Stimulated activated CD8-positive, alpha-beta memory T cell treated with anti-CD3 and anti-CD28 coated beads, Interleukin-4, amount 100 ng/mL, for 48 hours (primary cell): Measurements from ENCODE around the gene MKS1.

ENCODE experiments used
- DNase-seq: peaks from one replicate; pipeline ENCODE4 v3.0.0-alpha.2; 2020

The MKS1 gene

DNA sequence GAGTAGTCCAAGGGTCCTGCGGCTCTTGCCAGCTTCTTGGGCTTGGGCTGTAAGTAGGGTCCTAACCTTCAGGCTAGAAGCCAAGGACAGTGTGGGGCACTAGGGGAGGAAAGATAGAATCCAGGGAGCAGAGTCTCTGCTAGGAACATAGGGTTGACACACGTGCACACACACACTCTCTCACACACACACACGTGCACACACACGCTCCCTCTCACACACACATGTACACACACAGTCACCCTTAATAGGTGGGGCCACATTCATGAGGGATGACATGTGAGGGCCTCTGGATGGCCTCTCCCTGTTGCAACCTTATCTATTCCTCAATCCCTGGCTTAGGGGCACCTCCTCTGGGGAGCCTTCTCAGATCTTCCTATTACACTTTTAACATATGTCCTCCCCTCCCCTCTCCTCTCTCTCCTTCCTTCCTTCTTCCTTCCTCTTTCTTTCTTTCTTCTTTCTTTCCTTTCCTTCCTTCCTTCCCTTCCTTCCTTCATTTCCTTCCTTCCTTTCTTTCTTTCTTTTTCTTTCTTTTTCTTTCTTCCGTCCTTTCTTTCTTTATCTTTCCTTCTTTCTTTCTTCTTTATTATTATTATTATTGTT is 23.4 kb downstream of the MKS1 start:
- DNase-seq: no peak

- no peak for DNase-seq
Observed at GRCh38 chr17:58193641-58194255, 25.3 kb downstream of the MKS1 start.

- no peak for DNase-seq
Observed at GRCh38 chr17:58192612-58193011, 26.4 kb downstream of the MKS1 start, which contains the start of gene EPX. TSS of gene EPX (plus strand) at chr17:58192726. CDS start at chr17:58192847, 121 bp downstream.

DNA sequence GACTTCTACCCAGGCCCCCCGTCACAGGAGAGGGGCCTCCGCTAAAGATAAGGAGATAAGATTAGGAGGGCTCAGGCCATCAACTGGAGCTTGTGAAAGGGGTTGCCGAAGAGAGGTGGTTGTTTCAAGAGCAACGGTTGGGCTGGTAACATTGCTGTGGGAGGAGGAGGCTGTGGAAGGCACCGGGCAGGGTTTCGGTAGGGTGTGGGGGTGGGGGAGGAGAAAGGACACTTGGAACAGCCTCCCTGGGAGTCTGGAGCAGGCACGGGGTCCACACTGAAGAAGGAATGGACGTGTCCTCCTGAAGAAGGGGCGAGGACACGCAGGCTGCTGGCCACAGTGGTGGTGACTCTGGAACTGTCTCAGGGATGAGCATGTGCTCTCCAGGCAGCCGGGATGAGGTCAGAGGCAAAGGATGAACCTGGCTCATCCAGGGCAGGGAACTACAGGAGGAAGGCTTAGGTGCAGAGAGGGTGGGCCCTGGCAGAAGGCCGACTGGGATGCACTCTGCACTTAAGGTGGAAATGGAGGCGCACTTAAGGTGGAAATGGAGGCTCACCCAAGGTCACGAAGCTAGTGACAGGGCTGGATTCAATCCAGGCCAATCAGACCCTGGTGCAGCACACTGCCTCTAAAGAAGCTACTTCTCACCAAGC is 27.7 kb downstream of the MKS1 start:
- DNase-seq: no peak

GRCh38 chr17:58189436-58190146 is 29.5 kb downstream of the MKS1 start:
- DNase-seq: no peak

GRCh38 chr17:58187675-58188074 is 31.4 kb downstream of the MKS1 start:
- DNase-seq: no peak

- DNase-seq: no peak
Observed at GRCh38 chr17:58187063-58187462, 32.0 kb downstream of the MKS1 start.

- DNase-seq: no peak
Observed at GRCh38 chr17:58186591-58186990, 32.5 kb downstream of the MKS1 start.

DNA sequence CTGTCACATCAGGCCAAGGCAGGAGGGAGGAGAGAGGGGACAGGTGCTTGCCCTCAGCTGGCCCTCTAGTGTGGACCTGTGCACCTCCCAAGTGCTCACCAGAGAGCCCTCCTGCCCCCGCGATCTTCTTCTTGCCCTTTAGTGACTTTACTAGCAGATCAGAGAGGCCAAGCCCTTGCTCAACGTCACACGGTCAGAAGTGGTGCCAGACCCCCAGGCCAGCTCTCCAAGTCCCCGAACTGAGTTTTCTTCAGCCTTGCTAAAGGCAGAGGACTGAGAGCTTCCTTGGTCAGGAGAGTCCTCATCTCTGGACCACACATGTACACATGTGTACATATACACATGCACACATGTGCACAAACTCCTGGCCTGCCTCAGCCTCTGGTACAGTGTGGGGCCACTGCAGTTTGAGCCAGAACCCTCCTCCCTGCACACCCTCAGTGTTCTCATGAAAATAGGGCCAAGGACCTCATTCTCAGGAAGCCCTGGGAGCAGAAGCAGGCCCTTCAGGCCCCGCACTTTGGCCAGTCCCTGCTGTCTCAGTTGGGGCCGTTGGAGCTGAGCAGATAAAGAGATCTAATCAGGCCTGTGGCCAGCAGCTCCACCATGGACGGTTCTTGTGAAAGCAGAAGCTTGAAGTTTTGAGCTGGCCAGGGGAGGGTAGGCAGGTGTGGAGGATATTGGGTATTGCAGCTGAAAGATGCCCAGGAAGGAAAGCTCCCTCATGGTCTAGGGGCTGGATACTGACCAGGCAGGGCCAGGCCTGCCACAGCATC is 33.9 kb downstream of the MKS1 start:
- no peak for DNase-seq

DNA sequence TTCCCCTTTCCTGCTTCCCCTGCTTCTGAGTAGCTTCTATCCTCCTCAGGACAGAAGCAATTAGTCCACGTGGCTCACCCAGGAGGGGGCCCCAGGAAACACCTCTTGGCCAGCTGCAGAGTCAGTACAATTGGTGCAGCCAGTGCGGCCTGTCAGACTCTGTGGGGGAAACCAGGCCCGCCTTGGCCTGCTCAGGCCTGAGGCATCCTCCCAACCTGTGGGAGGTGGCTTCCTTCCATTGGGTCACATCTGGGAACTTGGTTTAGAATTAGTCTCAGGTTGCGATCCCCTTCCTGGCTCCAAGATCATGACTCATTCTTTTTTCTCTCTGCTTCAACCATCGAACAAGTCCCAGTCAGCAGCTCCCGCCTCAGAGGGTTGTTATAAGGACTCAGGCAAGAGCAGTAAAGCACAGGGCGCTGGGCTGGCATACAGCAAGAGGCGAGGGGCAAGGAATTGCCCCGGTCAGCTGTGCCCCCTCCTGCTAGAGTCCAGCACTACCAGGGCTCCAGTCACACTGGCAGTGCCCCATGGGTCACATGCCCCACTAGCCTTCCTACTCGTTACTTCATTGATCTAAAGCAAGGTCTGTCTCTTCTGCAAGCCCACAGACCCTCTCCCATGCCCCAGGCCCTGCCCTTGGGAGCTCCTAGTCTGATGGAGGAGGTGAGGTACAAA is 34.6 kb downstream of the MKS1 start:
- no peak for DNase-seq

DNA sequence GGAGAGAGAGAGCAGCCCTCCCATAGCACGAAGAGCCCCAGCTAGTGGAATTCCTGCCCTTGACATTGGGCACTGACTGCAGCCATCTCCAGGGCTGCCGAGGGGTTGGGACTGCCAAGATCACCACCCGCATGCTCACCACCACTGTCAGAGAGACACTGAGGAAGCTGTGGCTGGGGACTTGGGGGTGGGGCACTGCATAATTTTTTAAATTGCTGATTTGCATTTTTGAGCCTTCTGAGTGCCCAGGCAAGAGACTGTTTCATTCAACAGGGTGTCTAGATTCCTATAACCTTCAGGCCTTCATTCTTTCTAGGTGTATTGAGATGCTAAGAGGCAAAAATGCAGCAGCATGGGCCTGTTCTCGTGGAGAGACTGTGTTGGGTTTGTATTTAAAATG is 35.5 kb downstream of the MKS1 start:
- DNase-seq: no peak

GRCh38 chr17:58181796-58182195 is 37.3 kb downstream of the MKS1 start:
- no peak for DNase-seq

DNA sequence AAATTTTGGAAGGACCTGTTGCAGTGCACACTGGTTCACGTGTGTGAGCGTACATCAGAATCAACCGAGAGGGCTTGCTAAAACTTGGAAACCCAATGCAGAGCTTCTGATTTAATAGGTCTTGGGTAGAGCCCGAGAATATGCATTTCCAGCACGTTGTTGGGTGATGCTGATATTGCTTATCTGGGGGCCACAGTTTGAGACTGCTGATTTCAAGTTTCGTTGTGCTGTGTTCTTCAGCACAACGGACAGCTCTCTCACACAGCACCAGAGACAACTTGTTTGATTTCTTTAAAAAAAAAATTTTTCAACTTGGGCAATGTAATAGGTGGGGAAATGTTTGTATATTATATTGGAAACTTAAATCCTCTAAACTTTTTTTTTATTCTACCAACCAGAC is 42.9 kb downstream of the MKS1 start:
- DNase-seq: no peak

DNA sequence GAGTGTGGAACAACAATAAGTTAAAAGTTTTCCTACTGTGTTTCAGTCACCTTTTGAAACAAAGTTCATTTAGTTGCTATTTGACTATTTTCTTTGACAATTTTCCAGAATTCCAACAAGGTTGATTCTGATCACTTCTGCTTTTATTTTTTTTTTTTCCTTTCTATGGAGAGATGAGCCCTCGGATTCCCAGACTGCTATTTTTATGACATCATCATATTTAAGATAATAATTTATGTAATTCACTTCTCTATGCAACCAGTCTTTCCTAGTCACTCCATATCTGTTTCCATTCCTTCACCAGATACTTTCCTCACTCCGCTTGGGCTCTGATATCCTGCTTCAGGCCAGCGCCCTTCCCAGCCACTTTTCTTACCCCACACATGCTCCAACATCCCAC is 44.2 kb downstream of the MKS1 start:
- no peak for DNase-seq

GRCh38 chr17:58172369-58173071 is 46.5 kb downstream of the MKS1 start:
- no peak for DNase-seq

DNA sequence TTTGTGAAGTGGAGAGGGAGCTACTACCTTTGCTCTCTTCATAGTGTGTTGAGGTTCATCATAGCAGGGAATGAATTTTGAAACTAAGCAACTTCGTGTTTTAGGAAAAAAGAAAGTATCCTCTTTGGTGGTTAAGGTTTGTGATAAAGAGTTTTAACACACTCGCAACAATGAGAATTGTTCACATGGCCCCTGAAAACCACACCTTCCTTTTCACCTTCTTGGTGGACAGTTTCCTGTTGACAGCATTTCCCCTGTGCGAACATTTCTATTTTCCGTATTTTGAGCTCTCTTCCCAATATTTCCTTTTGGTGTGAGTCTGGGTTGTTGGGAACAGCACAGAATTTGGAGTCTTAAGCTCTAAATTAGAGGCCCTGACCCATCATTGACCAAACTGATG is 48.4 kb downstream of the MKS1 start:
- DNase-seq: no peak

DNA sequence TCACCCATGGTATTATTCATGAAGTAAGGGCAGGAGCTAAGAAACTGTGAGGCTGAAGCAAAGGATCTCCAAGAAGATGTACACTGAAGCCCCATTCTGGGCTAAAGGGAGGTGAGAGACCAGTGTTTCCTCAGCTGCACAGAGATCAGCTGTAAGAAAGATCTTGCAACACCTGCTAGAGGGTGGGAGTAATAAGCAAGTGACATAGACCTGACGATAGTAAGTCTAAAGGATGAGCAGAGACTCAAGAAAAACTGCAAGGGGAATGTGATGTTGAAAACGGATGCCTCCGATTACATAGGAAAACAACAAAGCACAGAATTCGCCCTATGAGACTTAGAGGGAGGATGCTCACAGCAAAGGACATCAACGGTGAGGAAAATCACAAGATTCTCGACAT is 52.4 kb downstream of the MKS1 start, which contains the start of gene OR4D2:
Gene OR4D2, plus strand, starts transcription at position 301 of the 400 bp plus-strand sequence. CDS start 2,674 bp downstream, outside the sequence.
- no peak for DNase-seq

- no peak for DNase-seq
Observed at GRCh38 chr17:58165981-58166380, 53.1 kb downstream of the MKS1 start.

GRCh38 chr17:58161566-58161965 is 57.5 kb downstream of the MKS1 start:
- DNase-seq: no peak

DNA sequence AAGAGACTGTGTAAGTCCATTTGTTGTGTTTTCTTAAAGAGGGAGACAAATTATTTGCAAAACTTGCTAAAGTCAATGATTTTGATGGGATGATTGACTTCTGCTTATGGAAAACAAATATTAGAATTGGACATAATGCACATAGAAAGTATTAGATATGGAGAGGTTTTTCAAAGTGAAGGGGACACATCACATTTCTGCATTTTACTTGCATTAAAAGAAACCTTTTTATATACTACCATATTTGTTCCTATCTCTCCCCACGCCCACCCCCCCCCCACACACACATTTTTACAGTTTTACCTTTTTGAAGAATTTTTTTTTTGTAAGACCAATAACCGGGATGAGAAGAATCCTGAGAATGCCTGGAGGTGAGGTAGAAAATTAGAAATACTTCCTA is 60.9 kb downstream of the MKS1 start:
- DNase-seq: no peak
